ENCODE data around the gene OR6N1.

GRCh38 chr1:158720620-158721019 lies 51.4 kb downstream of the OR6N1 start, which contains the start of gene OR6K3:
- no peak for TF ChIP-seq POLR2A (IDR thresholded peaks at IDR 0.05)
- TF ChIP-seq EP300 (IDR thresholded peaks at IDR 0.05) = no peak

Data from upper lobe of left lung (tissue), 4 donors.